Activated T-cell treated with anti-CD3 and anti-CD28 coated beads, Interleukin-2, amount 50 U/mL, for 24 hours (primary cell): ENCODE results near the gene PEX11B.

Experiments
- DNase-seq: peaks from one replicate; pipeline ENCODE4 v3.0.0-alpha.2; 2020
- H3K27ac Mint-ChIP-seq: 2 replicates; pipeline ENCODE4 v1.8.0; 2020; ENCODE audit warnings: mild to moderate bottlenecking, mixed read lengths
- H3K27me3 Mint-ChIP-seq: 2 replicates; pipeline ENCODE4 v1.8.0; 2020; ENCODE audit warnings: mixed read lengths
- H3K36me3 Mint-ChIP-seq: 2 replicates; pipeline ENCODE4 v1.8.0; 2020; ENCODE audit warnings: low read depth, mixed read lengths
- H3K4me1 Mint-ChIP-seq: 2 replicates; pipeline ENCODE4 v1.8.0; 2020; ENCODE audit warnings: low read depth, mixed read lengths
- H3K4me3 Mint-ChIP-seq: 2 replicates; pipeline ENCODE4 v1.8.0; 2020; ENCODE audit warnings: mild to moderate bottlenecking, moderate library complexity, mixed read lengths
- H3K9me3 Mint-ChIP-seq: 2 replicates; pipeline ENCODE4 v1.8.0; 2020; ENCODE audit warnings: mixed read lengths

The PEX11B gene

DNA sequence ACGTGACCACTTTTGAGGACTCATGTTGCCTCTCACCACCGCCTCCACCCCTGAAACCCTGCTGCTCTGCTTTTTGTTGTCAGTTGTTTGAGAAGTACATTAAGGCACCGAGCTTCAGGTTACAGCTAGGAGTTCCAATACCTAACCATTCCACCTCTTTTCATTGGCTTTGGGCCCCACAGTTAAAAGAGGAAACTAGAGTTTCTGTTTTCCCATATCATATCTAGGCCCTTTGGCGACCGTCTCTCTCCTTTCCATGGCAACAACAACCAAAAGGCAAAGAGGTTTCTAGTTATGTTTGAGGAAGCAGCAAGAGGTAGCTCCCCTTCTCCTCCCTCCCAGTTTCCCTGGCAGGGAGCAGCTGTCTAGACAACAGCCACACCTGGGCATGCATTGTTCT, 38.7 kb downstream of the PEX11B start:
- no peak overlapping the region for H3K4me3 Mint-ChIP-seq
- peaks cover 3% of the 10 kb centered on the region for H3K4me1 Mint-ChIP-seq
- peaks cover 19% of the 10 kb centered on the region for H3K27me3 Mint-ChIP-seq
- no peaks in the 10 kb centered on the region for H3K9me3 Mint-ChIP-seq
- no peak for DNase-seq
- no peak overlapping the region for H3K27ac Mint-ChIP-seq
- no peaks in the 10 kb centered on the region for H3K36me3 Mint-ChIP-seq

DNA sequence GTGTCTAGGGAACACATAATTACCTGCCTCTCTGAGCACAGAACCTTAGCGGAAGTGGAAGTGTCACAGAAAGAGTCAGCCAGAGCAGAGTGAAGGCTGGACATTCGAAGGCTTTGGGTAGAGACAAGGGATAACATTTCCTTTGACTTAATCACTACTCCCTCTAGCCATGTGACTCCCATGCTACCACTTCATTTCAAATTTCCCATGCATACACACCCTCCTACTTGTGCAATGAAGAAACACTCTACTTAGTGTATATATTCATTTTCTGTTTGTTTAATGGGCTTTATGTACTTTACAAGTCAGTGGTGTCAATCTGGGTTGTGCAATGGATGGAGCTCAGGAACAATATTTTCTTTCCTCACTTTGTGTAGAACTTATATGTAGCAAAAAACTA, 39.8 kb downstream of the PEX11B start:
- no peak overlapping the region for H3K4me3 Mint-ChIP-seq
- H3K27ac Mint-ChIP-seq = no peak overlapping the region
- H3K9me3 Mint-ChIP-seq = no peaks in the 10 kb centered on the region
- H3K36me3 Mint-ChIP-seq = no peaks in the 10 kb centered on the region
- peaks cover 8% of the 10 kb centered on the region for H3K27me3 Mint-ChIP-seq
- DNase-seq = no peak
- no peaks in the 10 kb centered on the region for H3K4me1 Mint-ChIP-seq

DNA sequence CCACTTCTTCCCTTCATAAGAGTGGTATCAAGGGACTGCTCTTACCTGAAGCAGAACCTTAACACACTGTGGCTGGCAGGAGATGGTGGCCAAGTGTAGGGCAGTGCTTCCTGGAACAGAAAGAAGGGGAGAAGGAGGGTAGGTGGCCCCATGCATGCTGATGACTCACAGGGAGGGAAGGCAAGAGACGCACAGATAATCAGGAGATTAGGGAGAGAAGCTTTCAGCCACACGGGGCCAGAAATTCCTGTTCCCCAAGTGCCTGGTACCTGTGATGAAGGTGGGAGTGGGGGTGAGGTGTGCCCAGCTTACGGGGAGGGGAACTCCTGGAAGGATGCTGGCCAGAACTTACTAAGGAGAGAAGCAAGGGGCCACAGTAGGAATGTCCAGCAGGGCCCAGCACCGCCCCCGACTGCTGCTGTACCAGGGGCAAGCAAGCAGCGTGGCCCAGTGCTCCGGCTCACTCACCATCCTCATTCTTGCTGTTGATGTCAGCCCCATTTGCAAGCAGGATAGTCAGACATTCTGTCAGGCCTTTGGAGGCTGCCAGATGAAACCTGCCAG, 40.5 kb downstream of the PEX11B start:
- H3K27me3 Mint-ChIP-seq = peaks cover 5% of the 10 kb centered on the region
- no peaks in the 10 kb centered on the region for H3K9me3 Mint-ChIP-seq
- H3K27ac Mint-ChIP-seq = no peak overlapping the region
- H3K4me1 Mint-ChIP-seq = peaks cover under 1% of the 10 kb centered on the region
- DNase-seq = no peak
- H3K36me3 Mint-ChIP-seq = no peaks in the 10 kb centered on the region
- no peak overlapping the region for H3K4me3 Mint-ChIP-seq

DNA sequence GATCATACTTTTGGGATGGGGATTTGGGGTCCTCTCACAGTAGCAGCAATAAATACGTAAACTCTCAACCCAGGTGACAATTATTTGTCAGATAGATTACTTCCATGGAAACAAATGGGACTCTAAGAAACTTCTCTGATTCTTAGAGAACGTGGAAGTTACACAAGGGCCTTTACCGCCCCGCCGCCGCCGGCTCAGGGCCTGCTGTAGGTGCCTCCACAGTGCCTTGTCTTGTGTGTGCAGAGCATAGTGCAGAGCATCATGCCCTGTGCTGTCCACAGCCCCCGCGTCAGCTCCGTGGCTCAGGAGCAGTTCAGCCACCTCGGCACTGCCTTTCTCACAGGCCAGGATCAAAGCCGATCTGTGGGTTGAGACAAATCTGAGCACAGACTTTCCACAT, 43.9 kb downstream of the PEX11B start:
- Mint-ChIP-seq H3K4me1 (peaks cover 17% of the 10 kb centered on the region), H3K9me3 (no peaks in the 10 kb centered on the region), H3K27me3 (peaks cover 9% of the 10 kb centered on the region), H3K4me3 (no peak overlapping the region), H3K36me3 (no peaks in the 10 kb centered on the region), H3K27ac (no peak overlapping the region)
- DNase-seq = no peak

DNA sequence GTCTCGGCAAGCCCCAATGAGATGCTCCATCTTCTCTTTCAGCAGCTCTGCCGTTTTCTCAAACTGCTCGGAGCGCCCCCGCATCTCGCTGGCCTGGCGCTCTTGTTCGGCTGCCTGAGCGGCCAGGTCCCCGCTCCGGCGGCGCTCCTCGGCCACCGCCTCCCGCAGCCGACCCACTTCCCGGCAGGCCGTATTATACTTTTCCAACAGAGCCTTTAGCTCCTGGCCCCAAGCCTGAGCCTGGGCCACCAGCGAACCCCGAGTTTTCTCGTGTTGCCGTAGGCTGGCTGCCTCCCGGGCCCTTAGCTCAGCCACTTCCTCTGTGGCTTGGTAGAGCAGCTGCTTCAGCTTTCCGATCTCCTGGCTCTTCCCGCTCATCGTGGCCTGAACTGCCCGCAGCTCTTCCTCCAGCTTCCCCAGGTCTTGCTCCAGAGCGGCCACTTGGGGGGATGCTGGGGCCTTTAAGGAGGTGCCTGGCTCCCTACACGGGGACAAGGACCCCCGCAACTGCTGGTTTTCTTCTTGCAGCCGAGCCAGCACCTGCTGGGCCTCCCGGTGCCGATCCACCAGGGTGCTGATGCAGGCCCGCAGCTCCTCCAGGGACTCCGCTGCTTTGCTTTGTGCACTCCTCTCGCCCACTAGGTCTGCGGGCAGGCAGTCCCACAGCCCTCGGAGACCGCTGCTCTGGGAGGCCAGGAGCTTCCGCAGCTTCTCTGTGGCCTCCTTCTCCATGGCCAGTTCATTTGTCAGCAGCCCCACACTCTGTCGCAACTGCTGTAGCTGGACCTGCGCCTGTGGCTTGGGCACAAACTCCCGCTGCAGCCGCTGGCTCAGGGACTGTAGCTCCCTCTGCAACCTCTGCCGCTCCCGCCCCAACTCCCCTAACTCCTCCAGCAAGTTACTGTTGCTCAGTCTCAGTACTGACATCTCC, 46.3 kb downstream of the PEX11B start:
- DNase-seq = peak; percentile 69
- H3K27me3 Mint-ChIP-seq = peaks cover 9% of the 10 kb centered on the region
- H3K27ac Mint-ChIP-seq = peak overlapping the region; percentile 69
- H3K36me3 Mint-ChIP-seq = no peaks in the 10 kb centered on the region
- no peaks in the 10 kb centered on the region for H3K9me3 Mint-ChIP-seq
- H3K4me3 Mint-ChIP-seq = peak overlapping the region; percentile 68
- H3K4me1 Mint-ChIP-seq = peaks cover 17% of the 10 kb centered on the region

DNA sequence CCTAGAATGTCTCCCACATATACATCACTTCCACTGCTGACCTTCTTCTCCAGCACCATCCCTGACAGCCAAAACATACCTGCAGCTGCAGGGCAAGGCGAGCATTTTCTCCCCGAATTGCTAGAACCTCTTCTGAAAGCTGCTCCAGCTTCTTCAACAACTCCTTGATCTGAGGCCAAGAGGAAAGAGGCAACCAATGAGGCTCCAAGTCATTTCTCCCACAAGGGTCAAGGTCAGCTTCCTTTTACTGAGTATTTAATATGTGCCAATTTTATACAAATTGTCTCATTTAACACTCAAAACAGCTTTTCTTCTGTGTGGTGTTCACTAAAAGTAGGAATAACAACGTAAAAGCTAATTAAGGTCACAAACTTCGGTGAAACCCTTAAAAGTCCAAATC, 50.3 kb downstream of the PEX11B start:
- no peak for DNase-seq
- Mint-ChIP-seq H3K9me3 (no peaks in the 10 kb centered on the region), H3K4me3 (no peak overlapping the region), H3K27me3 (peaks cover 9% of the 10 kb centered on the region), H3K27ac (no peak overlapping the region), H3K4me1 (peaks cover 17% of the 10 kb centered on the region), H3K36me3 (no peaks in the 10 kb centered on the region)

DNA sequence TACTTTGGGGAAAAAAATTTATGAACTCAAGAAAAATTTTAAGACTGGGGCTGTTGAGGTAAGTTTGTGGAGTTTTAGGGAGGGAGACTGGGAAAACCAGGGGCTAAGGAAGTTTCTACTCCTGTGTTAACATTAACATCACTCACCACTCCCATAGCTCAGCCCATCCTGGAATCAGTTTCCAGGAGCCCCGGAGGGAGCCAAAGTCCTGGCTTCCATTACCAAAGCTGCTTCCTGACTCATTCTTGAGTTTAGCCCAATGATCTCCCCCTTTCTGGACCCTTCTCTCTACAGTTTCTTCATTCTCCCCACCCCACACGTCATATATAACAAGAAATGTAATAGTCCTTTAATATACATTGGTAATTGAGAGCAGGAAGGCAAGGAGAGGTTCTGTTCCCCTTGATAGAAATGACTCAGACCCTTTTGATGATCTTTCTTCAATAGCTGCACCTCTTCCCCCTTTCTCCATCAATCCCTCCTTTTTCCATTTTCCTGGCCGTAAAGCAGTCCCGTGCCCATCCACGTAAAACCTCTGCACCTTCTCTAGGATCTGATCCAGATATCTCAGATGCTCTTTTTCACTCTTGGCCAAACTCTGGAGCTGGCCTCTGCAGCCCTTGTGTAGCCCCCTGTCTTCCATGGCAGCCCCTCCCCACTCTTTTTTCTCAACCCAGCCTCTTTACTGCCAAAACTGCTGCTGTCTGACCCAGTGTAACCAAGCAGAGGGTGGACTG, 55.1 kb downstream of the PEX11B start:
- Mint-ChIP-seq H3K36me3 (peaks cover 5% of the 10 kb centered on the region), H3K4me1 (peaks cover 7% of the 10 kb centered on the region), H3K4me3 (no peak overlapping the region), H3K27ac (no peak overlapping the region), H3K27me3 (no peaks in the 10 kb centered on the region), H3K9me3 (no peaks in the 10 kb centered on the region)
- DNase-seq = no peak
